Stimulated activated CD4-positive, alpha-beta T cell treated with anti-CD3 and anti-CD28 coated beads, Interleukin-4, amount 100 ng/mL, for 48 hours (primary cell): ENCODE measurements around the gene SVOP.
"Not testable (repeated sequence)": the region's sequence is repeated elsewhere in the genome, so short reads cannot be mapped to it uniquely, and the experiment has no call there.

Experiments used
- DNase-seq, 2 donors: peaks; one replicate each; pipeline ENCODE4 v3.0.0-alpha.2; 2020; ENCODE audit warnings: low read depth in 2 of 2

The SVOP gene

DNA sequence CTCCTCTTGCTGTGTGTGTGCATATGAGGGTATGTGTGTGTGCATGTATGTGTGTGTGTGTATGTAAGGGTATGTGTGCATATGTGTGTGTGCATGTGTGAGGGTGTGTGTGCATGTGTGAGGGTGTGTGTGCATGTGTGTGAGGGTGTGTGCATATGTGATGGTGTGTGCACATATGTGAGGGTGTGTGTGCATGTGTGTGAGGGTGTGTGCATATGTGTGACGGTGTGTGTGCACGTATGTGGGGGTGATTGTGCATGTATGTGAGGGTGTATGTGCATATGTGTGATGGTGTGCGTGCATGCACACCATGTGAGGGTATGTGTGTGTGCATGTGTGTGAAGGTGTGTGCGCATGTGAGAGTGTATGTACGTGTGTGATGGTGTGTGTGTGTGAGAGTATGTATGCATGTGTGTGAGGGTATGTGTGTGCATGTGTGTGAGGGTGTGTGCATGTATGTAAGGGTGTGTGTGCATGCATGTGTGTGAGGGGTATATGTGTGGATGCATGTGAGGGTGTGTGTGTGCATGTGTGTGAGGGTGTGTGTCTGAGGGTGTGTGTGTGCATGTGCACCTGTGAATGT is 125.6 kb downstream of the SVOP start:
- DNase-seq = no peak

DNA sequence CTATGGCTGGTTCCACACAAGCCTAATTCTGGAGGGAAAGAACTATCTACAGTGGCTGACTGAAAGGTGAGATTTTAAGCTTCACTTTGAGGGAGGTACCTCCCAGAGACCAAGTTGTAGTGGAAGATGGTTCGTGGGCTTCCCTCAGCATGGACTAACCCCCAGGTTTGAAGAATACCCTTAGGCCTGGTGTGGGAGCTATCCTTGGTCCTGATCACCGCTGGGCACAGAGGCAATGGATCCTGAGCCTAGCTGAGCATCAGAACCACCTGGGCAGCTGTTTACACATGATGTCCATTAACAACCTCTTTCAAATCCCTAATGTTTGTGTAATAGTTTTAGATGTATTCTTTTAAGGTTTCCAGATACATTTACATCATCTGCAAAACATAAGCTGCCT is 130.7 kb downstream of the SVOP start:
- peak in 1 of 2 donors; percentile 6 for DNase-seq

DNA sequence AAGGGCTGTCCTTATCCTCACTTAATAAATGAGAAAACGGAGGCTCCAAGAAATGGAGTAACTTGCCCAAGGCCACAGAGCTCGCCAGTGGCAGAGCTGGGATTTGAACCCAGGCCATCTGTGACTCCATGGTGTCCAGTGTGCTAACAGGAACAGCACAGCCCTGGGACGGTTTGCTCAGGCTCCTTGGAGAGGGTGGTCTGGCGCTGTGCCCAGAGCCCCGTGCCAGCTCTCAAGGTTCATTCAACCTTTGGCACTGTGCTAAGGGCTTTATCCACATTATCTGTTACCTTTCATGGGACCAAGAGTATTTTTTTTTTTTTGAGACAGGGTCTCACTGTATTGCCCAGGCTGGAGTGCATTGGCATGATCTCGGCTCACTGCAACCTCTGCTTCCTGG is 132.8 kb downstream of the SVOP start:
- no peak for DNase-seq

DNA sequence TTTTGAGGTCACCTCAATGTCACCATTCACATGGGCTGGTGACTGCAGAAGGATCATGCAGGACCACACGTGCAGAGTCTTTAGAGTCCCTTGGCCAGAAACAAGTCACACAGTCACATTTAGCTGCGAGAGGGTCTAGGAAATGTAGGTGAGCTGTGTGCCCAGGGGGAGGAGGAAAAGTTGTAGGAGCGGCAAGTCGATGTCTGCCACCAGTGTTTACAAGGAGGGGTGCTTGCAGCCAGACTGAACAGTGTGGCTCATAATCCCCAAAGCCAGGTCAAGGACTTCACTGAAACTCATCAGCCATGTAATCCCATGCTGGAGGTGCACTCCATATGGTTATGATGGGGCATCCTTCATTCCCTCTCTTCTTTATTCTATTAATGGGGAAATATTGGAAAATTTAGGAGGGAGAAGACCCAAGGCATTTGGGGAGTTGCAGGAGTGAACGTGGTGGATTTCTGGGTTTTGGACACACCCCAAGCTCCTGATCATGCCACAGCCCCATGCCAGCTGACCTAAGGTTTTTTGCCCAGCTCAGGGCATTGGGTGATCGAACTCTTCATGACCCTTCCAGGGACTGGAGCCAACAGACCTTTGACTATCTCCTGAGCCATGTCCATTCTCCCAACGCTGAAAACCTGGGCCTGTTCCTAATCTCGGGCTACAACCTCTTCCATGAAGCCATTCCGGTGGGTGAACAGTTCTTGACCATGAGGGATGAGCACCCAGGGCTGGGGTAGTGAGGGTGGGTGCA is 133.8 kb downstream of the SVOP start:
- DNase-seq = no peak

- peak; percentile 66 to 73 for DNase-seq
Observed at GRCh38 chr12:108884116-108885012, 136.5 kb downstream of the SVOP start.

- DNase-seq = no peak
Observed at GRCh38 chr12:108881953-108882352, 138.9 kb downstream of the SVOP start.

DNA sequence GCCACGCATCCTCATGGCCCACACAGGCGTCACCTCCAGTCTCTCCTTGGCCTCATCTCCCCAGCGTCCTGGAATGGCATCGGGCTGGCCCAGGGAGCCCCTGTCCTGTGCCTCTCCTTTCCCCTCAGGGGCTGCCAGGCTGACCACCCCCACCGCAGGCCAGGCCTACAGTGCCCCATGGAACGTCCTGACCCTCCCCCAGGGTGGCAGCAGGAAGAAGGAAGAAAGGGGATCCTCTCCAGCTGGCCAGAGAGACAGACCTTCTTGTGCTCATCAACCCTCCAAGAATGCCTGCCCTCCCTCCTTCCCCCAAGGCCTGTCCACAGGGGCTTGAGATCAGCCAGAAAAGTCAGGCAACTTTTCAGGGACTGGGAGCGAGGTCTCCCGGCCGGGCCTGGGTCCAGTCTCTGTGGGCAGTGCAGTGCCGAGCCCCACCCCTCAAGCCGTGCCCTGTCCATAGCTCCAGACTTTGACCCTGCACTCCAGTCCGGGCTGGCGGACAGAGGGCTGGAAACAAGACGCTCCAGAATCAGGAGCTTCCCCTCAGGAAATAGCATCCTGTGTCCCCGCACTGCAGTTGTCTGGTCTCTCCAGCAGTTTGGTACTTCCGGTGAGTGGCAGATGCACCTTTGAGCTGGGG is 141.1 kb downstream of the SVOP start, which contains the start of gene DAO:
Gene DAO, plus strand, starts transcription at position 478 of the 640 bp plus-strand sequence. CDS start 4,915 bp downstream, outside the sequence.
- no peak for DNase-seq

GRCh38 chr12:108876550-108876949 is 144.3 kb downstream of the SVOP start:
- no peak for DNase-seq

DNA sequence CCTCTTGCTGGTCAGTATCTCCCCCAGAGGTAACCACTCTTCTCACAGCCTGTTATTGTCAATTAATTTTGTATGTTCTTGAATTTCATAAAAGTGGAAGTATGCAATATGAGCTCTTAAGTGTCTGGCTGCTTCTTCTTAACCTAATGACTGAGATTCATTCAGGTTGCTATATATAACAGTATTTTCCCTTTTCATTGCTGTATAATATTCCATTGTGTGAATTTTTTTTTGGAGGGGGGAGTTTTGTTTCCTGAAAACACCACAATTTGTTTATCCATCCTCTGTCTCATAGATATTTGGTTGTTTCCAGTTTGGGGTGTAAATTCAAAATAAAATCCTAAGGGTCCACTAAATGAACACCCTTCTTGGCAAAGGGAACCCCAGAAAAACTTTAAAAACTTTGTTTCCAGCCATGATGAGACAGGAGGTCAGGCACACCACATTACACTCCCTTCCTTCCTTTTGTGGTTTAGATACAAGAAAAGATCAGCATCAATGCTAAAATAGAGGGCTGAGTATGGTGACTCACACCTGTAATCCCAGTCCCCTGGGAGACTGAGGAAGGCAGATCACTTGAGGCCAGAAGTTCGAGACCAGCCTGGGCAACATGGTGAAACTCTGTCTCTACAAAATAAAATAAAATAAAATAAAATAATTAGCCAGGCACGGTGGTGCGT is 145.0 kb downstream of the SVOP start:
- no peak for DNase-seq

GRCh38 chr12:108875280-108875679 is 145.6 kb downstream of the SVOP start:
- no peak for DNase-seq

DNA sequence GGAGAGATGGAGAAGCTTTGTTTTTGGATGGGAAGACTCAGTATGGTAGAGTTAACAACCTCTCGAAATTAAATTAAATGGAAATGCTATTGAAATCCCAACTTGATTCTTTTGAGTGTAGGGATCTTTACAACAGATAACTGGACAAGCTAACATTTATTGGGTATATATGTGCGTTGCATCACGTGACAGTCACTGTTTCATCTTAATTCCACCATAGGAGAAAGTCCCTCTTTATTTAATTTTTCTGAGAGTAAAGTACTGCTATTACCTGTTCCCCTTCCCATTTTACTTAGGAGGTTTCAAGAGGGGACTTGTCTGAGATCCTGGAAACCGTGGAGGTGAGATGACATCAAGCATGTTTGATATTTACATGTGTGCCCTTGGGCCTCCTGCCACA is 152.1 kb downstream of the SVOP start:
- DNase-seq = no peak

DNA sequence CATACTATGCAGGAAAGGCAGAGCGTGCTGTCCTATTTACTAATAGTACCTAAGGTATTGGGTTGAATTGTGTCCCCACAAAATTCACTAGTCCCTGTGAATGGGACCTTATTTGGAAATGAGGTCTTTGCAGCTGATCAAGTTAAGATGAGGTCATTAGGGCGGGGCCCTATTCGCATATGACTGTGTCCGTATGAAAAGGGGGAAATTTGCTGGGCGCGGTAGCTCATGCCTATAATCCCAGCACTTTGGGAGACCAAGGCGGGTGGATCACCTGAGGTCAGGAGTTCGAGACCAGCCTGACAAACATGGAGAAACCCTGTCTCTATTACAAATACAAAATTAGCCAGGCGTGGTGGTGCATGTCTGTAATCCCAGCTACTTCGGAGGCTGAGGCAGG is 154.8 kb downstream of the SVOP start:
- DNase-seq = not testable (repeated sequence)

- DNase-seq = no peak
Observed at GRCh38 chr12:108865169-108865568, 155.7 kb downstream of the SVOP start.

DNA sequence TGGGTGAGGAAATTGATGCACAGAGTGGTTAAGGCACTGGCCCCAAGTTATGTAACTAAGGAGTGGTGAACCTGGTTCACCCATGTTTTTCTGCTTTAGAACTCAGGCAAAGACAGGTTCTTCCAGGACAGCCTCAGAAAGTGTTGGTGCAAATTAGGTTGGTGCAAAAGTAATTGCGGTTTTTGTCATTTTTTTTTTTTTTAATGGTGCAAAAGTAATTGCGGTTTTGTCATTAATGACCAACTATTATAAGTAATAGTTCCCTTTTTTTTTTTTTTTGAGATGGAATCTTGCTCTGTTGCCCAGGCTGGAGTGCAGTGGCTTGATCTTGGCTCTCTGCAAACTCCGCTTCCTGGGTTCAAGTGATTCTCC is 158.3 kb downstream of the SVOP start:
- no peak for DNase-seq

GRCh38 chr12:108861878-108862587 is 158.8 kb downstream of the SVOP start:
- no peak for DNase-seq

- DNase-seq = no peak
Observed at GRCh38 chr12:108860443-108860842, 160.4 kb downstream of the SVOP start.

DNA sequence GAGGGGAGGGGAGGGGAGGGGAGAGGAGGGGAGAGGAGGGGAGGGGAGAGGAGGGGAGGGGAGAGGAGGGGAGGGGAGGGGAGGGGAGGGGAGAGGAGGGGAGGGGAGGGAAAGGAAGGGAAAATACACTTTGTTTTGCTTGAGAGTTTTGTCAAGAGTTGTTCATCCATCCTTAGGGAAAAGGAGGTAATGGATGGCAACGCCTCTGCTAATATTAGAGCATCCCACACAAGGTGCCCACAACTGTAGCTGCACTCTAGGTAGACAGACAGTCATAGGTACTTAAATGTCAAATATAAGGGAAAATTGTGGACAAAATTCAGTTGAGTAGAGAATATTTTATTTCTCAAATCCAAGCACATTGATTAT is 161.0 kb downstream of the SVOP start:
- DNase-seq = no peak

DNA sequence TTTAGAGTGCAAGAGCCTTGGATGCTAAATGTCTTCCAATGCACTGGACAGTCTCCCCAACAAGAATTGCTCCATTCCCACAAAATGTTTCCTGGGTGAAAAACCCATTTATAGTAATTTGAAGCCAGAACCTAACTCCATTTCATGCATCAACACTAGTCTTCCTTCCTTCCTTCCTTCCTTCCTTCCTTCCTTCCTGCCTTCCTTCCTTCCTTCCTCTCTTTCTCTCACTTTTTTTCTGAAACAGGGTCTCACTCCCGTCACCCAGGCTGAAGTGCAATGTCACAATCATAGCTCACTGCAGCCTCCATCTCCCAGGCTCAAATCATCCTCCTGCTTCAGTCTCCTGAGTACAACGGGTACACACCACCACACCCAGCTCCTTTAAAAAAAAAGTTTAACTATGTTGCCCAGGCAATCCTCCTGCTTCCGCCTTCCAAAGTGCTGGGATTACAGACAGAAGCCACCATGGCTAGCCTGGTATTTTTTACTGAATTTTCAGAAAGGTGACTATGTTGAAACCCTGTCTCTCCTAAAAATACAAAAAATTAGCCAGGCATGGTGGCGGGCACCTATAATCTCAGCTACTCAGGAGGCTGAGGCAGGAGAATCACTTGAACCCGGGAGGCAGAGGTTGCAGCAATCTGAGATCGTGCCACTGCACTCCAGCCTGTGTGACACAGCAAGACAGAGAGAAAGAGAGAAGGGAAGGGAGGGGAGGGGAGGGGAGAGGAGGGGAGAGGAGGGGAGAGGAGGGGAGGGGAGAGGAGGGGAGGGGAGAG is 161.5 kb downstream of the SVOP start:
- not testable (repeated sequence) for DNase-seq

GRCh38 chr12:108858311-108859074 is 162.4 kb downstream of the SVOP start:
- DNase-seq = no peak
